Measurements from ENCODE around the gene PPP1R37. TPM values are rescaled to one million over a fixed set of nuclear protein-coding genes. Genes with fewer than 3 reads are reported as not detected.

PPP1R37 gene
- total RNA-seq, 1 donor, result 53.6 TPM

GRCh38 chr19:45136507-45137178 is 43.7 kb downstream of the PPP1R37 start:
- Histone ChIP-seq H3K9me3 (ENCODE audit: low read depth, low read length) (no peaks in the 10 kb centered on the region), H3K27me3 (ENCODE audit: insufficient read depth, low read length) (no peaks in the 10 kb centered on the region), H3K36me3 (ENCODE audit: insufficient read depth, low read length) (no peaks in the 10 kb centered on the region), H3K79me2 (ENCODE audit: insufficient read depth, low read length) (peaks cover 74% of the 10 kb centered on the region), H3K27ac (ENCODE audit: low read depth, low read length) (no peak overlapping the region), H3K4me2 (ENCODE audit: insufficient read depth, low read length) (no peak overlapping the region), H3K4me3 (ENCODE audit: insufficient read depth, low read length) (no peak overlapping the region), H4K20me1 (ENCODE audit: insufficient read depth, low read length) (peaks cover 29% of the 10 kb centered on the region), H2AFZ (ENCODE audit: low read length) (no peak overlapping the region), H3K4me1 (ENCODE audit: insufficient read depth, low read length) (no peaks in the 10 kb centered on the region)
- DNase-seq (ENCODE audit: insufficient read length, low spot score, missing footprints), result peak; percentile 69
- TF ChIP-seq CTCF (IDR thresholded peaks at IDR 0.05; ENCODE audit: extremely low read depth, low read depth, low read length), result no peak

GRCh38 chr19:45137179-45137761 is 44.3 kb downstream of the PPP1R37 start:
- H2AFZ ChIP-seq (ENCODE audit: low read length), result no peak overlapping the region
- H3K4me1 ChIP-seq (ENCODE audit: insufficient read depth, low read length), result no peaks in the 10 kb centered on the region
- peaks cover 68% of the 10 kb centered on the region for H3K79me2 ChIP-seq (ENCODE audit: insufficient read depth, low read length)
- H3K27me3 ChIP-seq (ENCODE audit: insufficient read depth, low read length), result no peaks in the 10 kb centered on the region
- H4K20me1 ChIP-seq (ENCODE audit: insufficient read depth, low read length), result peaks cover 23% of the 10 kb centered on the region
- no peak overlapping the region for H3K4me2 ChIP-seq (ENCODE audit: insufficient read depth, low read length)
- H3K9me3 ChIP-seq (ENCODE audit: low read depth, low read length), result no peaks in the 10 kb centered on the region
- no peaks in the 10 kb centered on the region for H3K36me3 ChIP-seq (ENCODE audit: insufficient read depth, low read length)
- no peak for TF ChIP-seq CTCF (IDR thresholded peaks at IDR 0.05; ENCODE audit: extremely low read depth, low read depth, low read length)
- H3K4me3 ChIP-seq (ENCODE audit: insufficient read depth, low read length), result no peak overlapping the region
- no peak overlapping the region for H3K27ac ChIP-seq (ENCODE audit: low read depth, low read length)
- DNase-seq (ENCODE audit: insufficient read length, low spot score, missing footprints), result peak; percentile 82

GRCh38 chr19:45138303-45138751 is 45.3 kb downstream of the PPP1R37 start:
- H3K27ac ChIP-seq (ENCODE audit: low read depth, low read length), result no peak overlapping the region
- H3K9me3 ChIP-seq (ENCODE audit: low read depth, low read length), result no peaks in the 10 kb centered on the region
- peaks cover 59% of the 10 kb centered on the region for H3K79me2 ChIP-seq (ENCODE audit: insufficient read depth, low read length)
- H3K27me3 ChIP-seq (ENCODE audit: insufficient read depth, low read length), result no peaks in the 10 kb centered on the region
- H3K4me3 ChIP-seq (ENCODE audit: insufficient read depth, low read length), result no peak overlapping the region
- H3K4me1 ChIP-seq (ENCODE audit: insufficient read depth, low read length), result no peaks in the 10 kb centered on the region
- peak; percentile 83 for DNase-seq (ENCODE audit: insufficient read length, low spot score, missing footprints)
- H3K4me2 ChIP-seq (ENCODE audit: insufficient read depth, low read length), result no peak overlapping the region
- TF ChIP-seq CTCF (IDR thresholded peaks at IDR 0.05; ENCODE audit: extremely low read depth, low read depth, low read length), result no peak
- peaks cover 25% of the 10 kb centered on the region for H4K20me1 ChIP-seq (ENCODE audit: insufficient read depth, low read length)
- H2AFZ ChIP-seq (ENCODE audit: low read length), result no peak overlapping the region
- peaks cover 8% of the 10 kb centered on the region for H3K36me3 ChIP-seq (ENCODE audit: insufficient read depth, low read length)

All from osteoblast (primary cell).